Activated CD8-positive, alpha-beta memory T cell treated with anti-CD3 and anti-CD28 coated beads for 1 hour (primary cell): ENCODE measurements around the gene MYO16.

ENCODE experiments used
- DNase-seq, 2 donors: peaks; one replicate each; pipeline ENCODE4 v3.0.0-alpha.2; 2020; ENCODE audit warnings: low read depth in 1 of 2; ENCODE audit errors: extremely low read depth in 1 of 2

The MYO16 gene

GRCh38 chr13:109146393-109146792, 517.0 kb downstream of the MYO16 start:
- no peak for DNase-seq

GRCh38 chr13:109146912-109147647, 517.7 kb downstream of the MYO16 start:
- DNase-seq: no peak

- DNase-seq: no peak
These were observed 518.8 kb downstream of the MYO16 start for GRCh38 chr13:109148243-109148642.

GRCh38 chr13:109150696-109151095, 521.3 kb downstream of the MYO16 start:
- no peak for DNase-seq

GRCh38 chr13:109151255-109151654, 521.8 kb downstream of the MYO16 start:
- DNase-seq: no peak

- DNase-seq: no peak
These were observed 522.3 kb downstream of the MYO16 start for GRCh38 chr13:109151696-109152095.

GRCh38 chr13:109152311-109152820, 523.0 kb downstream of the MYO16 start:
- no peak for DNase-seq

- no peak for DNase-seq
These were observed 523.5 kb downstream of the MYO16 start for GRCh38 chr13:109152941-109153340.

- DNase-seq: no peak
These were observed 524.7 kb downstream of the MYO16 start for GRCh38 chr13:109154146-109154545.

GRCh38 chr13:109154546-109154945, 525.1 kb downstream of the MYO16 start:
- no peak for DNase-seq

- DNase-seq: no peak
These were observed 525.8 kb downstream of the MYO16 start for GRCh38 chr13:109154966-109155761.

- DNase-seq: no peak
These were observed 526.9 kb downstream of the MYO16 start for GRCh38 chr13:109156181-109156935.

GRCh38 chr13:109157275-109157674, 527.9 kb downstream of the MYO16 start:
- no peak for DNase-seq

GRCh38 chr13:109158383-109158782, 529.0 kb downstream of the MYO16 start:
- DNase-seq: no peak

- no peak for DNase-seq
These were observed 530.4 kb downstream of the MYO16 start for GRCh38 chr13:109159650-109160309.

- no peak for DNase-seq
These were observed 530.9 kb downstream of the MYO16 start for GRCh38 chr13:109160357-109160756.

GRCh38 chr13:109160887-109161669, 531.7 kb downstream of the MYO16 start:
- DNase-seq: no peak

GRCh38 chr13:109162248-109163036, 533.0 kb downstream of the MYO16 start:
- no peak for DNase-seq

GRCh38 chr13:109163037-109163379, 533.6 kb downstream of the MYO16 start:
- no peak for DNase-seq
